Transverse colon (tissue), 4 donors: ENCODE data around the gene SEMA3C.

Experiments
- CTCF ChIP-seq, 5 experiments: fragments of 200-600 bp in 3 of 5; fragments of 450-650 bp in 2 of 5; sonication (generic) in 3 of 5; IDR thresholded peaks; 1 replicate in 2 of 5; 2 replicates in 3 of 5; pipeline ENCODE4 v1.5.1; 2016 to 2017; ENCODE audit warnings: antibody characterized with exemption in 5 of 5, inconsistent platforms in 3 of 5, mild to moderate bottlenecking in 2 of 5, moderate library complexity in 1 of 5
- EP300 ChIP-seq: sonication (generic); formaldehyde crosslinking; IDR thresholded peaks from one replicate; pipeline ENCODE4 v1.6.1; 2017; ENCODE audit warnings: antibody characterized with exemption, low read depth
- POLR2A ChIP-seq: fragments of 450-650 bp; IDR thresholded peaks from one replicate; pipeline ENCODE4 v1.6.1; 2016; ENCODE audit warnings: antibody characterized with exemption, mild to moderate bottlenecking, moderate library complexity
- POLR2AphosphoS5 ChIP-seq, 3 donors: sonication (generic); formaldehyde crosslinking; IDR thresholded peaks; one replicate each; pipeline ENCODE4 v1.6.1; 2016; ENCODE audit warnings: antibody characterized with exemption in 3 of 3

- TF ChIP-seq POLR2A, result no peak
- no peak for TF ChIP-seq EP300
- TF ChIP-seq POLR2AphosphoS5 (IDR thresholded peaks at IDR 0.05), result no peak
- no peak for TF ChIP-seq CTCF (IDR thresholded peaks at IDR 0.05)
These were observed 132.8 kb downstream of the SEMA3C start for GRCh38 chr7:80785961-80786536.
